22Rv1 (cell line): ENCODE measurements around the gene ARMC9.

Experiments
- ZFX ChIP-seq: fragments of 450-650 bp; IDR thresholded peaks from 2 replicates; pipeline ENCODE4 v1.6.1; 2017; ENCODE audit warnings: antibody characterized with exemption, borderline replicate concordance
- TF ChIP-seq, protein P1 (sequence below): fragments of 450-650 bp; IDR thresholded peaks from 2 replicates; pipeline ENCODE4 v1.5.1; 2017; ENCODE audit warnings: mild to moderate bottlenecking

DNA sequence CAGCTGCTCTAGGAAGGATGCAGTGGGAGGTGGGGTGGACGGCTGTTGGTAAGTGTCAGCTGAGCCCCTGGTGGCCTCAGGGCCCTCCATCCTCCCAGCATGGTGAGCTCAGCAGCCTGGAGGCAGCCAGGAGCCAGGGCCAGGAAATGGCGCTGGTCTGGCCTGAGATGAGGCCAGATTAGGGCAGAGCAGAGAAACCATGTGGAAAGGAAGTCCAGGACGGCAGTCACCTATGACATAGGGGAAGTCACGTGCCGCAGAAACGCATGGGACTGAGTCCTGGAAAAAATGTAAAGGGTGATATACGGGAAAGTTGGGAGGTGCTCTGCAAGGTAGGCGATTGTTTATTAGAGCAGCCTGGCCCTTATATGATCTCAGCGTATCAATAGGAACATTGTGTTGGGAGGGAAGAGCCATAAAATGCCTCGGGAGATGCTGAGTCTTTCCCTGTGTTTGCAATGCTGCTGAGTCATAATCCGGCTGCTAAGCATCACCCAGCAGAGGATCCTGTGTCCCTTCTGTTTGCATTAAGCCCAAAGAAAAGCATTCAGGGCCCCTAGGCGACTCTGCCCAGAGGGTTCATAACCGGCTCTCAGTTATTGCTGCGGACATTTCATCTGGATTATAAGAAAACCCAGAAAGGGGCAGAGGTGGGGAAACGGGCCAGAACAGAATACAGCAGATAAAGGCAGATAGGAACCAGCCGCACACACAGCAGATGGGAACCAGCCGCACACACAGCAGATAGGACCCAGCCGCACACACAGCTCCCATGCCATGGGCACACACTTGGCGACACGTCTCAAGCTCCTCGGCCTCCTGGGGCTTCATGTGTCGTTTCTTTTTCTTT is 166.8 kb downstream of the ARMC9 start:
- TF ChIP-seq, protein P1, sequence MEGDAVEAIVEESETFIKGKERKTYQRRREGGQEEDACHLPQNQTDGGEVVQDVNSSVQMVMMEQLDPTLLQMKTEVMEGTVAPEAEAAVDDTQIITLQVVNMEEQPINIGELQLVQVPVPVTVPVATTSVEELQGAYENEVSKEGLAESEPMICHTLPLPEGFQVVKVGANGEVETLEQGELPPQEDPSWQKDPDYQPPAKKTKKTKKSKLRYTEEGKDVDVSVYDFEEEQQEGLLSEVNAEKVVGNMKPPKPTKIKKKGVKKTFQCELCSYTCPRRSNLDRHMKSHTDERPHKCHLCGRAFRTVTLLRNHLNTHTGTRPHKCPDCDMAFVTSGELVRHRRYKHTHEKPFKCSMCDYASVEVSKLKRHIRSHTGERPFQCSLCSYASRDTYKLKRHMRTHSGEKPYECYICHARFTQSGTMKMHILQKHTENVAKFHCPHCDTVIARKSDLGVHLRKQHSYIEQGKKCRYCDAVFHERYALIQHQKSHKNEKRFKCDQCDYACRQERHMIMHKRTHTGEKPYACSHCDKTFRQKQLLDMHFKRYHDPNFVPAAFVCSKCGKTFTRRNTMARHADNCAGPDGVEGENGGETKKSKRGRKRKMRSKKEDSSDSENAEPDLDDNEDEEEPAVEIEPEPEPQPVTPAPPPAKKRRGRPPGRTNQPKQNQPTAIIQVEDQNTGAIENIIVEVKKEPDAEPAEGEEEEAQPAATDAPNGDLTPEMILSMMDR = no peak
- TF ChIP-seq ZFX = no peak
